ENCODE measurements around the gene ATIC. TPM values are rescaled to one million over a fixed set of nuclear protein-coding genes. Genes with fewer than 3 reads are reported as not detected.

Gene ATIC
- total RNA-seq, 1 experiment from 2014 or later = 33.2 TPM

GRCh38 chr2:215399067-215399716, 87.3 kb downstream of the ATIC start:
- DNase-seq (ENCODE audit: low spot score) = no peak

Other genes starting within 250 kb of the ATIC start
- gene ABCA12, start 173.4 kb upstream of the ATIC start, total RNA-seq (2014; rRNA removed; shearing (Covaris generic)) = 0.05 and 0.14 TPM in 2 replicates
- 15.5 and 17.2 TPM in 2 replicates for gene FN1, start 124.0 kb downstream of the ATIC start, total RNA-seq (2014; rRNA removed; shearing (Covaris generic))

All from A172 (cell line).